ENCODE data around the gene INIP.
A peak's percentile ranks its signal among the peaks of the same experiment; 100 is the strongest.

Gene INIP

GRCh38 chr9:112720113-112720780, 2.3 kb upstream of the INIP start:
- no peak for TF ChIP-seq CTCF (IDR thresholded peaks at IDR 0.05; ENCODE audit: insufficient read depth, low read depth, low read length, missing control alignments)
- no peak for DNase-seq (ENCODE audit: low read depth)
- no peak overlapping the region for H3K4me3 ChIP-seq (ENCODE audit: low read length)

GRCh38 chr9:112719696-112720095, 1.8 kb upstream of the INIP start:
- H3K4me3 ChIP-seq (ENCODE audit: low read length), result no peak overlapping the region
- DNase-seq (ENCODE audit: low read depth), result no peak
- no peak for TF ChIP-seq CTCF (IDR thresholded peaks at IDR 0.05; ENCODE audit: insufficient read depth, low read depth, low read length, missing control alignments)

- DNase-seq (ENCODE audit: low read depth), result no peak
- H3K4me3 ChIP-seq (ENCODE audit: low read length), result no peak overlapping the region
- TF ChIP-seq CTCF (IDR thresholded peaks at IDR 0.05; ENCODE audit: insufficient read depth, low read depth, low read length, missing control alignments), result no peak
Observed at GRCh38 chr9:112719241-112719691, 1.3 kb upstream of the INIP start.

GRCh38 chr9:112712678-112713077, 5.2 kb downstream of the INIP start:
- H3K4me3 ChIP-seq (ENCODE audit: low read length), result no peak overlapping the region
- no peak for TF ChIP-seq CTCF (IDR thresholded peaks at IDR 0.05; ENCODE audit: insufficient read depth, low read depth, low read length, missing control alignments)
- no peak for DNase-seq (ENCODE audit: low read depth)

- peak; percentile 72 for TF ChIP-seq CTCF (IDR thresholded peaks at IDR 0.05; ENCODE audit: insufficient read depth, low read depth, low read length, missing control alignments)
- peak; percentile 39 for DNase-seq (ENCODE audit: low read depth)
- H3K4me3 ChIP-seq (ENCODE audit: low read length), result no peak overlapping the region
Observed at GRCh38 chr9:112711050-112711689, 6.7 kb downstream of the INIP start.

GRCh38 chr9:112705768-112706427, 12.0 kb downstream of the INIP start:
- no peak overlapping the region for H3K4me3 ChIP-seq (ENCODE audit: low read length)
- DNase-seq (ENCODE audit: low read depth), result peak; percentile 54
- peak; percentile 62 for TF ChIP-seq CTCF (IDR thresholded peaks at IDR 0.05; ENCODE audit: insufficient read depth, low read depth, low read length, missing control alignments)

Measured in epithelial cell of esophagus (primary cell).